Fibroblast of mammary gland (primary cell): ENCODE results near the gene DOK6.
A peak's percentile ranks its signal among the peaks of the same experiment; 100 is the strongest.

Source experiments
- DNase-seq: peaks from one replicate; pipeline ENCODE4 v3.0.0-alpha.2; 2010; ENCODE audit warnings: low read depth
- H3K4me3 ChIP-seq: 2 replicates; pipeline ENCODE4 v1.5.1; 2011; ENCODE audit warnings: low read depth, mild to moderate bottlenecking, low read length, moderate library complexity; ENCODE audit not compliant: control insufficient read depth
- CTCF ChIP-seq: conservative IDR thresholded peaks from 2 replicates; pipeline ENCODE4 v1.5.1; 2011; ENCODE audit warnings: low read depth, low read length, inconsistent platforms; ENCODE audit not compliant: control insufficient read depth, insufficient read depth

Gene DOK6

GRCh38 chr18:69414184-69414583, 13.5 kb downstream of the DOK6 start:
- no peak overlapping the region for H3K4me3 ChIP-seq
- DNase-seq, result no peak
- no peak for TF ChIP-seq CTCF

DNA sequence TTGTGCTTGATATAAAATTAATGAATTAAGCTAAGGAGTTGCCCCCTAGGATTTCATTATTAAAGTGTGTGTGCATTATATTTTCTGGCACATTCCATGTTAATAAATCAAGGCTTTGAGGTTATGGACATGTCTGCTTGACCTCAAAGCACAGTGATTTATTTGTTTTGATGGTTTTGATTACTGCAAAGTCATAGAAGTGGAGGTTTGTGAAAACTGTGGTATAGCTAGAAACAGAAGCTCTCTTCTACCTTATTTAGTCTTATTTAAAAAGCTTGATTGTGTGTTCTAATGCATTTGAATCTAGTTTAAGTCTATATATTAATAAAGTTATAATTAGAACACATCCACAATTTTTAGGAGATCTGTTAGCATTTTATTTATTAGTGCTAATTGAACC, 32.2 kb downstream of the DOK6 start:
- TF ChIP-seq CTCF, result no peak
- DNase-seq, result no peak
- H3K4me3 ChIP-seq, result no peak overlapping the region

GRCh38 chr18:69435000-69435399, 34.3 kb downstream of the DOK6 start:
- no peak for DNase-seq
- H3K4me3 ChIP-seq, result no peak overlapping the region
- no peak for TF ChIP-seq CTCF

DNA sequence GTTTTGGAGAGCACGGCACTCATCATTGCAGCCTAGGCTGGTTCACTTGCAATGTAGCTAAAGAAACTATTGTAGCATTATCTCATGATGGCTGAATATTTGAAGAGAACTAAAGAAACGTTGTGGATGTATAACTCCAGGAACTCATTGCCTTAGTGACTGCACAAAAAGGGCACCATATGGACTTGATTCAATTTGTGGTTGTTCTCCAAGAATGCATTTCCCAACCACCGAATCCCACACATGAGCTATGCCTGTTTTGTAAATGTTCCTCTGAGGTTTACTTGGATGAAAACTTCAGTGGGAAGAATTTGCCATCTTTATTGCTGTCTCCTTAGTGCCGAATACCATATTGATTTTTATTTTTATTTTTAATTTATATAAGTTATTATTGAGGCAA, 43.5 kb downstream of the DOK6 start:
- no peak overlapping the region for H3K4me3 ChIP-seq
- peak; percentile 60 for DNase-seq
- no peak for TF ChIP-seq CTCF

- no peak for TF ChIP-seq CTCF
- H3K4me3 ChIP-seq, result no peak overlapping the region
- DNase-seq, result no peak
Observed at GRCh38 chr18:69447886-69448285, 47.2 kb downstream of the DOK6 start.

- TF ChIP-seq CTCF, result no peak
- H3K4me3 ChIP-seq, result no peak overlapping the region
Observed at GRCh38 chr18:69455125-69455524, 54.4 kb downstream of the DOK6 start.

DNA sequence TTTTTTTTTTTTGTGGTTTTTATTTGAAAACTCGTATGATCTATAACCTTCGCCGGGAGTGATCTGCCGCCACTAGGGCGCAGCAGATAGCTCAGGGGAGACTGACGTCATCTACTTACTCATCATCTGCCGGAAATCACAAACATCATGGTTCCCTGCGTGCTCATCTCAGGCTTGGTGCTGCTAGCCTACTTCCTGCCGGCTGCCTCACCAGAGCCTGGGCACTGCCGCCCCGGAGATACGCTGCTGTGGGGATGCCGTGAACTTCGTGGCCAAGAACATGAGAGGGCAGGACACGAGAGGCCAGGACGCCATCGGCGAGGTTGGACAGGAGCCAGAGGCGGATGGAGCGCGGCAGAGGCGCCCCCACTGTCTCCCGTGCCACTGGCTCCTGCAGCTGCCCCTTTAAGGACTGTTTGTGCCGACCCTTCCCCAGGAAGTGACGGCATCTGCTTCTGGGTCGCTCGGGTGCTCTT, 68.8 kb downstream of the DOK6 start:
- no peak overlapping the region for H3K4me3 ChIP-seq
- DNase-seq, result peak; percentile 18
- TF ChIP-seq CTCF, result peak; percentile 12

More at GRCh38 chr18:69455125-69455524, 54.4 kb downstream of the DOK6 start:
- DNase-seq, result no peak
